K562 (cell line): Measurements from ENCODE around the gene HPS4. TPM values are rescaled to one million over a fixed set of nuclear protein-coding genes. Genes with fewer than 3 reads are reported as not detected.

Experiments
- ATAC-seq: fragments of 200-7000 bp; cut with Tn5 transposase; 3 replicates; pipeline ENCODE4 v1.9.1; 2020; ENCODE audit warnings: moderate library complexity
- BruUV-seq: library from RNA; stranded (reverse); fragments of 400-500 nt; replicated peaks from 2 replicates; lab custom pipeline; 2021; lab: Mats Ljungman, UMichigan
- CTCF ChIA-PET: fragments of 300-600 bp; formaldehyde crosslinking; extraction: SDS; loops from one replicate; lab custom pipeline; 2021; ENCODE audit warnings: low intra/inter-chr PET ratio; lab: Yijun Ruan, JAX
- POLR2A ChIA-PET: fragments of 300-600, 350-650 bp; sonication (Branson Sonifier 250); formaldehyde crosslinking; extraction: SDS; loops from one replicate; lab custom pipeline; 2021; ENCODE audit warnings: antibody characterized with exemption, inconsistent platforms; lab: Yijun Ruan, JAX
- DNase-seq, 4 experiments: peaks; one replicate each; pipeline versions ENCODE4 v3.0.0 to v3.0.0-alpha.2; 2011 to 2018; ENCODE audit warnings: low spot score in 3 of 4, mixed read lengths in 3 of 4; ENCODE audit errors: extremely low read depth in 1 of 4
- FAIRE-seq: peaks from 2 replicates; lab custom pipeline; 2011; peaks lifted over from hg19 to GRCh38; lab: Jason Lieb, UNC
- H2AFZ ChIP-seq: 2 replicates; pipeline ENCODE4 v1.6.0; 2011; ENCODE audit warnings: low read depth, low read length, control low read depth, inconsistent platforms
- H3K27ac ChIP-seq: fragments of 200-600 bp; 3 replicates; pipeline ENCODE4 v1.8.0; 2011; ENCODE audit warnings: low read depth, mild to moderate bottlenecking, control low read depth, inconsistent platforms, low read length, moderate library complexity, mixed read lengths; ENCODE audit errors: extremely low read depth
- H3K27me3 ChIP-seq, 2 experiments: fragments of 300-600 bp in 1 of 2; 2 replicates in 1 of 2; 3 replicates in 1 of 2; pipeline versions ENCODE4 v1.6.0 to v1.8.0; 2011; ENCODE audit warnings: inconsistent platforms in 2 of 2, low read length in 2 of 2, mild to moderate bottlenecking in 1 of 2, mixed read lengths in 1 of 2, moderate library complexity in 1 of 2; ENCODE audit not compliant: control insufficient read depth in 2 of 2, insufficient read depth in 2 of 2
- H3K36me3 ChIP-seq: fragments of 300-600 bp; 3 replicates; pipeline ENCODE4 v1.8.0; 2011; ENCODE audit warnings: mild to moderate bottlenecking, low read length, inconsistent platforms; ENCODE audit not compliant: control insufficient read depth, insufficient read depth
- H3K4me1 ChIP-seq, 2 experiments: fragments of 200-600 bp in 1 of 2; replicated peaks in 1 of 2; 2 replicates in 1 of 2; 3 replicates in 1 of 2; pipeline versions ENCODE4 v1.5.1 to v1.8.0; 2011; ENCODE audit warnings: inconsistent platforms in 2 of 2, low read length in 2 of 2, mild to moderate bottlenecking in 1 of 2, mixed read lengths in 1 of 2, moderate library complexity in 1 of 2; ENCODE audit not compliant: control insufficient read depth in 2 of 2, insufficient read depth in 2 of 2
- H3K4me2 ChIP-seq: 2 replicates; pipeline ENCODE4 v1.6.1; 2011; ENCODE audit warnings: low read length, control low read depth, inconsistent platforms, mixed read lengths; ENCODE audit not compliant: insufficient read depth
- H3K4me3 ChIP-seq: fragments of 200-600 bp; sonication (generic), shearing (Covaris generic); 2 replicates; pipeline ENCODE4 v1.5.1; 2016; ENCODE audit warnings: control low read depth, inconsistent platforms
- H3K79me2 ChIP-seq: fragments of 200-600 bp; 3 replicates; pipeline ENCODE4 v1.8.0; 2011; ENCODE audit warnings: low read length, inconsistent platforms; ENCODE audit not compliant: control insufficient read depth, insufficient read depth
- H3K9ac ChIP-seq, 2 experiments: 2 replicates each; pipeline versions ENCODE4 v1.6.0 to v1.6.1; 2011; ENCODE audit warnings: low read depth in 2 of 2, low read length in 2 of 2, control low read depth in 1 of 2, inconsistent platforms in 1 of 2, mild to moderate bottlenecking in 1 of 2, mixed read lengths in 1 of 2; ENCODE audit not compliant: insufficient read depth in 1 of 2
- H3K9me1 ChIP-seq: one replicate; pipeline ENCODE4 v1.6.0; 2011; ENCODE audit warnings: inconsistent platforms, mild to moderate bottlenecking, low read length, moderate library complexity; ENCODE audit not compliant: control insufficient read depth, insufficient read depth
- H3K9me3 ChIP-seq: replicated peaks from 2 replicates; pipeline ENCODE4 v1.5.1; 2011; ENCODE audit warnings: low read depth, low read length, inconsistent platforms; ENCODE audit not compliant: control insufficient read depth, insufficient read depth
- H4K20me1 ChIP-seq: replicated peaks from 2 replicates; pipeline ENCODE4 v1.6.1; 2011; ENCODE audit warnings: low read length, inconsistent platforms, mixed read lengths; ENCODE audit not compliant: control insufficient read depth, insufficient read depth
- CEBPB ChIP-seq: fragments of 450-650 bp; IDR thresholded peaks from 2 replicates; pipeline ENCODE4 v1.6.1; 2016; ENCODE audit warnings: missing genetic modification characterization, missing compliant biosample characterization
- CHD7 ChIP-seq: fragments of 200-600 bp; sonication (generic); IDR thresholded peaks from one replicate; pipeline ENCODE4 v1.6.1; 2012; ENCODE audit warnings: mild to moderate bottlenecking, low read depth, low read length, inconsistent platforms
- MAFK ChIP-seq: IDR thresholded peaks from 2 replicates; pipeline ENCODE4 v1.6.1; 2011; ENCODE audit warnings: low read length, improper control_type of control experiment
- PTTG1 ChIP-seq: fragments of 450-650 bp; IDR thresholded peaks from 2 replicates; pipeline ENCODE4 v1.6.1; 2016; ENCODE audit warnings: low read depth, mild to moderate bottlenecking, missing genetic modification characterization, missing compliant biosample characterization
- RAD51 ChIP-seq: fragments of 450-650 bp; IDR thresholded peaks from 2 replicates; pipeline ENCODE4 v1.7.1; 2016; ENCODE audit warnings: low read depth, mild to moderate bottlenecking, borderline replicate concordance
- USF2 ChIP-seq: sonication (generic); formaldehyde crosslinking; IDR thresholded peaks from 2 replicates; pipeline ENCODE4 v1.5.0; 2020; ENCODE audit warnings: missing genetic modification reagents
- ZBTB9 ChIP-seq: fragments of 450-650 bp; formaldehyde crosslinking; IDR thresholded peaks from 2 replicates; pipeline ENCODE4 v1.4.0; 2020; ENCODE audit warnings: mild to moderate bottlenecking, moderate library complexity
- ZNF316 ChIP-seq: fragments of 450-650 bp; IDR thresholded peaks from 2 replicates; pipeline ENCODE4 v1.6.1; 2016
- WGBS: fragments of 100-300 bp; shearing (Covaris generic); methylation state at CpG from one replicate; pipeline ENCODE4 v1.1.6; 2016; ENCODE audit warnings: low coverage, mixed read lengths; ENCODE audit not compliant: insufficient coverage; ENCODE audit errors: missing lambda C conversion rate; 5-methylcytosine and 5-hydroxymethylcytosine counted together
- in situ Hi-C: fragments of 300-500 bp; cut with MboI; formaldehyde crosslinking; loops from 4 replicates; pipeline ENCODE4 v1.15.0; 2018; ENCODE audit warnings: inconsistent platforms, mixed read lengths
- intact Hi-C: fragments of 100-400 bp; cut with micrococcal nuclease; formaldehyde crosslinking; loops from 2 replicates; pipeline ENCODE4 v1.14.2; 2022
- polyA plus RNA-seq, 8 experiments: library from polyadenylated mRNA; depleted of rRNA in 4 of 8; stranded (reverse) in 5 of 8; unstranded in 3 of 8; fragments of >200 nt; fragmentation: Nextera tagmentation in 2 of 8; fragmentation: Illumina TruSeq in 1 of 8; extraction: Ambion mirVana in 2 of 8; extraction: Trizol in 1 of 8; gene quantifications; 2 replicates each; pipeline versions ENCODE4 v1.2.1 to v1.2.3, GENCODE V29; 2011 to 2014; ENCODE audit warnings: inconsistent platforms in 1 of 8, missing spikeins in 1 of 8
- total RNA-seq, 7 experiments: library from RNA; depleted of rRNA in 6 of 7; stranded (reverse); fragments of >200 nt in 6 of 7; fragmentation: Illumina TruSeq in 2 of 7; extraction: Trizol in 2 of 7; gene quantifications; 2 replicates each; pipeline versions ENCODE4 v1.2.1 to v1.2.3, GENCODE V29; 2011 to 2021; ENCODE audit warnings: low replicate concordance in 1 of 7

Gene HPS4
- total and polyA plus RNA-seq, 9 of the 15 experiments (the other 6 are each of a cell fraction or from before 2014, with no cell fraction given), result 12.8 to 29.2 (median 25.3) TPM

GRCh38 chr22:26446808-26447515 lies 36.6 kb downstream of the HPS4 start:
- intact Hi-C loops (no loop called here), in situ Hi-C loops (no loop called here)
- Histone ChIP-seq H3K4me3 (no peak overlapping the region), H3K27ac (no peak overlapping the region), H2AFZ (no peak overlapping the region), H3K27me3 (no peaks in the 10 kb centered on the region), H3K9me3 (no peaks in the 10 kb centered on the region), H3K9me1 (no peaks in the 10 kb centered on the region), H3K4me1 (peaks cover 0 to 3% of the 10 kb centered on the region in 2 experiments; a peak in 3 of 5 replicates), H3K9ac (no peak overlapping the region), H4K20me1 (no peaks in the 10 kb centered on the region), H3K36me3 (peaks cover 9% of the 10 kb centered on the region; the same call in 1 of the 3 replicates), H3K4me2 (no peak overlapping the region), H3K79me2 (no peaks in the 10 kb centered on the region)
- ChIA-PET POLR2A (interaction anchor here (0.7 kb wide), 1 partner anchor 8 kb away, joined by 3 read pairs; no protein-coding TSS in a partner anchor), CTCF (no interaction called here)
- FAIRE-seq (no peak), ATAC-seq (no peak), DNase-seq (no peak)
- no TSS peak for BruUV-seq
- TF ChIP-seq MAFK (no peak), ZBTB9 (CRISPR knock-in tag) (no peak), USF2 (CRISPR knock-in tag) (peak; percentile 29; the same call in 1 of the 2 replicates), CHD7 (no peak), ZNF316 (no peak), CEBPB (tag) (no peak), RAD51 (peak; percentile 44; the same call in 1 of the 2 replicates), PTTG1 (tag) (no peak)
- 67% methylated on average over 10 of the region's 17 CpGs for WGBS
